Measurements from ENCODE around the gene THAP4.
"Not testable (repeated sequence)": the region's sequence is repeated elsewhere in the genome, so short reads cannot be mapped to it uniquely, and the experiment has no call there.

THAP4 gene

GRCh38 chr2:241662731-241663130, 25.8 kb upstream of the THAP4 start:
- not testable (repeated sequence) for DNase-seq

GRCh38 chr2:241660593-241661213, 23.7 kb upstream of the THAP4 start:
- no peak for DNase-seq

GRCh38 chr2:241659150-241659739, 22.3 kb upstream of the THAP4 start:
- DNase-seq: no peak

GRCh38 chr2:241658296-241658695, 21.3 kb upstream of the THAP4 start:
- no peak for DNase-seq

GRCh38 chr2:241657786-241658254, 20.9 kb upstream of the THAP4 start:
- no peak for DNase-seq

GRCh38 chr2:241656190-241656741, 19.3 kb upstream of the THAP4 start:
- no peak for DNase-seq

- no peak for DNase-seq
Measured at GRCh38 chr2:241655516-241656189, 18.7 kb upstream of the THAP4 start.

GRCh38 chr2:241654551-241654950, 17.6 kb upstream of the THAP4 start:
- DNase-seq: no peak

- DNase-seq: no peak
Measured at GRCh38 chr2:241653210-241653750, 16.3 kb upstream of the THAP4 start.

- no peak for DNase-seq
Measured at GRCh38 chr2:241652722-241653121, 15.8 kb upstream of the THAP4 start.

- no peak for DNase-seq
Measured at GRCh38 chr2:241652142-241652541, 15.2 kb upstream of the THAP4 start.

GRCh38 chr2:241649927-241650326, 13.0 kb upstream of the THAP4 start:
- no peak for DNase-seq

GRCh38 chr2:241649404-241649803, 12.4 kb upstream of the THAP4 start:
- DNase-seq: no peak

- DNase-seq: no peak
Measured at GRCh38 chr2:241648453-241648852, 11.5 kb upstream of the THAP4 start.

GRCh38 chr2:241645915-241646645, 9.1 kb upstream of the THAP4 start:
- DNase-seq: no peak

- DNase-seq: no peak
Measured at GRCh38 chr2:241645056-241645914, 8.3 kb upstream of the THAP4 start.

- DNase-seq: no peak
Measured at GRCh38 chr2:241641631-241642030, 4.7 kb upstream of the THAP4 start.

- no peak for DNase-seq
Measured at GRCh38 chr2:241640165-241640795, 3.3 kb upstream of the THAP4 start.

- no peak for DNase-seq
Measured at GRCh38 chr2:241639385-241639784, 2.4 kb upstream of the THAP4 start.

- no peak for DNase-seq
Measured at GRCh38 chr2:241638940-241639339, 2.0 kb upstream of the THAP4 start.

All from GDM1 (cell line).